ENCODE results near the gene PATZ1.

DNA sequence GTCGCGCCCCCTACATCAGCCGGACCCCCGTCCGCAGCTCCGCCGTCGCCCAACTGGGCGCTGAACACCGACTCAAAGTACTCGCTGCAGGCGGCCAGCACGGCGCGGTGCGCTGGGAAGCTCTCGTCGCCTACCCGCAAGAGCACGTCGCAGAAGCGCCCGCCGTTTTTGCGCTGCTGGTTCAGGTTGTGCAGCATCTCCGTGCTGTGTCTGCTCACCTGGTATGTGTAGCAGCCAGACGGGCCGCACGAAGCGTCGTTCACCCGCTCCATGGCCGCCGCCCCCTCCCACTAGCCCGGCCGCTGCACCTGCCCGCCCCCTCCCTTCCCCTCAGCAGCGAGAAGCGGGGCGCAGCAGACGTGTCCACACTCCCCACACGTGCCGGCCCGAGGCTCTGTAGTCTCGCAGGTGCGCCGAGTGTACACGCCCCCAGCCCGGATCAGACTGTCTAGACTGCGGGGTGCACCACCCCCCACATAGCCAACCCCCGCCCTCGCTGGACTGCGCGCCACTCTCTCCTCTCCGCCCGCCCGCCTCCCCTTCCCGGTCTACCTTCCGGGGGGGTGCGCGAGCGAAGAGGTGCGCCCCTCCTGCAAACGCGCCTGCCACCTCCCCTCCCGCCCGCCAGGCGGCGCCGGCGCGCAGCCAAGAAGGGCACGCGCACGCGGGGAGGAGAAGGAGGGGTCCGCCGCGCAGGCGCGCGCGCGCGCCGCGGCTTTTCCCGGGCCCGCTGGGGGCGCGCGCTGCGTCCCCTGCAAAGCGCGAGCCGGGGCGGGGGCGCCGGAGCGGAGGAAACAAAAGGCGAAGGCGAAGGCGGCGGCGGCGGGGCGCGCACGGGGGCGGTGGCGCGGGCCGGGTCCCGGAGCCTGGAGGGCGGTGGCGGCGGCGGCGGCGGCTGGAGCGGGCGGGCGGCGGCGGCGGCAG is 553 bp downstream of the PATZ1 start:
- TF ChIP-seq, protein P1, sequence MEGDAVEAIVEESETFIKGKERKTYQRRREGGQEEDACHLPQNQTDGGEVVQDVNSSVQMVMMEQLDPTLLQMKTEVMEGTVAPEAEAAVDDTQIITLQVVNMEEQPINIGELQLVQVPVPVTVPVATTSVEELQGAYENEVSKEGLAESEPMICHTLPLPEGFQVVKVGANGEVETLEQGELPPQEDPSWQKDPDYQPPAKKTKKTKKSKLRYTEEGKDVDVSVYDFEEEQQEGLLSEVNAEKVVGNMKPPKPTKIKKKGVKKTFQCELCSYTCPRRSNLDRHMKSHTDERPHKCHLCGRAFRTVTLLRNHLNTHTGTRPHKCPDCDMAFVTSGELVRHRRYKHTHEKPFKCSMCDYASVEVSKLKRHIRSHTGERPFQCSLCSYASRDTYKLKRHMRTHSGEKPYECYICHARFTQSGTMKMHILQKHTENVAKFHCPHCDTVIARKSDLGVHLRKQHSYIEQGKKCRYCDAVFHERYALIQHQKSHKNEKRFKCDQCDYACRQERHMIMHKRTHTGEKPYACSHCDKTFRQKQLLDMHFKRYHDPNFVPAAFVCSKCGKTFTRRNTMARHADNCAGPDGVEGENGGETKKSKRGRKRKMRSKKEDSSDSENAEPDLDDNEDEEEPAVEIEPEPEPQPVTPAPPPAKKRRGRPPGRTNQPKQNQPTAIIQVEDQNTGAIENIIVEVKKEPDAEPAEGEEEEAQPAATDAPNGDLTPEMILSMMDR (IDR thresholded peaks at IDR 0.05) = peak; percentile 87 to 98 (median 98)
- TF ChIP-seq POLR2A (IDR thresholded peaks at IDR 0.05) = peak; percentile 34 to 40

Data from tibial nerve (tissue), 3 donors.